PC-3 (cell line): ENCODE data around the gene CHST8. TPM values are rescaled to one million over a fixed set of nuclear protein-coding genes. Genes with fewer than 3 reads are reported as not detected.

Source experiments
- ATAC-seq: fragments of 200-7000 bp; cut with Tn5 transposase; 2 replicates; pipeline ENCODE4 v1.9.1; 2020; ENCODE audit warnings: mild to moderate bottlenecking, moderate library complexity
- BruUV-seq: library from RNA; stranded (reverse); fragments of 400-500 nt; replicated peaks from 2 replicates; lab custom pipeline; 2021; lab: Mats Ljungman, UMichigan
- CTCF ChIA-PET: fragments of 300-600 bp; sonication (Branson Sonifier 250); formaldehyde crosslinking; loops from one replicate; lab custom pipeline; 2022; ENCODE audit warnings: antibody characterized with exemption; lab: Charles Lee
- POLR2A ChIA-PET: fragments of 300-600 bp; sonication (Branson Sonifier 250); formaldehyde crosslinking; loops from one replicate; lab custom pipeline; 2022; ENCODE audit warnings: antibody characterized with exemption; ENCODE audit not compliant: unreplicated experiment; lab: Charles Lee
- DNase-seq: peaks from one replicate; pipeline ENCODE4 v3.0.0-alpha.2; 2015
- H2AFZ ChIP-seq: fragments of 300-600 bp; sonication (generic); 2 replicates; pipeline ENCODE4 v1.6.0; 2016; ENCODE audit warnings: antibody characterized with exemption, low read length
- H3F3A ChIP-seq: fragments of 300-600 bp; sonication (generic); one replicate; pipeline ENCODE4 v1.6.0; 2017; ENCODE audit warnings: antibody characterized with exemption, low read length, control low read depth, mild to moderate bottlenecking; ENCODE audit not compliant: unreplicated experiment
- H3K27ac ChIP-seq: fragments of 300-600 bp; sonication (generic); 2 replicates; pipeline ENCODE4 v1.5.1; 2016; ENCODE audit warnings: mild to moderate bottlenecking, low read length
- H3K27me3 ChIP-seq: fragments of 300-600 bp; sonication (generic); 2 replicates; pipeline ENCODE4 v1.6.1; 2016; ENCODE audit warnings: low read length, mixed read lengths
- H3K36me3 ChIP-seq: fragments of 300-600 bp; sonication (generic); 2 replicates; pipeline ENCODE4 v1.6.1; 2016; ENCODE audit warnings: low read depth, mixed run types, low read length, mixed read lengths
- H3K4me1 ChIP-seq: fragments of 300-600 bp; sonication (generic); 2 replicates; pipeline ENCODE4 v1.5.1; 2016; ENCODE audit warnings: low read length; ENCODE audit not compliant: insufficient read depth
- H3K4me2 ChIP-seq: fragments of 300-600 bp; sonication (generic); 2 replicates; pipeline ENCODE4 v1.6.0; 2016; ENCODE audit warnings: low read length
- H3K4me3 ChIP-seq: fragments of 300-600 bp; sonication (generic); 2 replicates; pipeline ENCODE4 v1.5.1; 2016; ENCODE audit warnings: mild to moderate bottlenecking, low read length, mixed read lengths
- H3K79me2 ChIP-seq: fragments of 300-600 bp; sonication (generic); 2 replicates; pipeline ENCODE4 v1.6.1; 2017; ENCODE audit warnings: low read length, mixed read lengths
- H3K9ac ChIP-seq: fragments of 300-600 bp; sonication (generic); 2 replicates; pipeline ENCODE4 v1.6.0; 2016; ENCODE audit warnings: mild to moderate bottlenecking, low read length
- H3K9me2 ChIP-seq: fragments of 300-600 bp; sonication (generic); replicated peaks from 2 replicates; pipeline ENCODE4 v1.6.1; 2016; ENCODE audit warnings: mixed run types, low read length, mixed read lengths
- H3K9me3 ChIP-seq: fragments of 300-600 bp; sonication (generic); 2 replicates; pipeline ENCODE4 v1.6.1; 2016; ENCODE audit warnings: low read length, mixed read lengths
- H4K20me1 ChIP-seq: fragments of 300-600 bp; sonication (generic); 2 replicates; pipeline ENCODE4 v1.6.1; 2016; ENCODE audit warnings: low read length, mixed read lengths
- EZH2 ChIP-seq: fragments of 300-600 bp; sonication (generic); IDR thresholded peaks from one replicate; pipeline ENCODE4 v1.6.1; 2017; ENCODE audit warnings: antibody characterized with exemption, mild to moderate bottlenecking, low read length; ENCODE audit not compliant: unreplicated experiment
- EZH2phosphoT487 ChIP-seq: fragments of 300-600 bp; sonication (generic); IDR thresholded peaks from 2 replicates; pipeline ENCODE4 v1.6.1; 2018; ENCODE audit warnings: mild to moderate bottlenecking, antibody characterized with exemption, low read length, borderline replicate concordance
- intact Hi-C: fragments of 100-400 bp; cut with micrococcal nuclease; formaldehyde crosslinking; loops from 2 replicates; pipeline ENCODE4 v1.9.0; 2023
- total RNA-seq: library from RNA; depleted of rRNA; stranded (reverse); fragments of >200 nt; gene quantifications from 2 replicates; pipeline ENCODE4 v1.2.3, GENCODE V29; 2014
- TF ChIP-seq, protein P1 (sequence below): fragments of 300-600 bp; sonication (generic); conservative IDR thresholded peaks from 2 replicates; pipeline ENCODE4 v1.5.1; 2017; ENCODE audit warnings: antibody characterized with exemption, low read depth, mild to moderate bottlenecking, low read length

Gene CHST8
- total RNA-seq, 1 experiment from 2014 or later: 0.36 TPM

- no TSS peak for BruUV-seq
- intact Hi-C loops: no loop called here
Observed at GRCh38 chr19:33775731-33776487, 154.2 kb downstream of the CHST8 start.

DNA sequence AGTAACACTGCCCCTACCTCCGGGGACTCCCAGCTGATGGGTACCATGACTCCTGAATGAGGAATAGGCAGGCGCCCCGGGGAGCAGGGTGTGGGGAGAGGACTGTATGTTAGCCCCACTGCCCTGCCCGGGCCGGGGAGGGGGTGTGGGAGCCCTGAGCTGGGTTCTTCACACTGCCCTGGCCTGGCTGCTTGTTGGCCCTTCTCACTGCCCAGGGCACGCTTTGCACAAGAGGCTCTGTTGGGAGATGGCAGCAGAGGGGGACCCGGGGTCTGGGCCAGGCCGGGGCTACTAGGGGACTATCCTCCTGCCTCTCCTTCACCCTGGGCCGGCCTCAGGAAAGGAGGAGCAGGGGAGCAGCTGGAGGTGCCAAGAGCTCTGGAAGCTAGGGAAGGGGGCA lies 155.6 kb downstream of the CHST8 start:
- H3K79me2 ChIP-seq: no peaks in the 10 kb centered on the region
- no peaks in the 10 kb centered on the region for H3K27me3 ChIP-seq
- H3K9ac ChIP-seq: no peak overlapping the region
- no peak overlapping the region for H3K4me3 ChIP-seq
- CTCF ChIA-PET: interaction anchor here (0.6 to 1.2 kb wide), 4 partner anchors 19 to 228 kb away, joined by 3 to 17 read pairs (median 3); partner anchors contain the start of gene KCTD15
- H4K20me1 ChIP-seq: no peaks in the 10 kb centered on the region
- DNase-seq: no peak
- no peak overlapping the region for H3K4me2 ChIP-seq
- no peak for ATAC-seq
- TF ChIP-seq EZH2 (no peak), EZH2phosphoT487 (no peak)
- TF ChIP-seq, protein P1, sequence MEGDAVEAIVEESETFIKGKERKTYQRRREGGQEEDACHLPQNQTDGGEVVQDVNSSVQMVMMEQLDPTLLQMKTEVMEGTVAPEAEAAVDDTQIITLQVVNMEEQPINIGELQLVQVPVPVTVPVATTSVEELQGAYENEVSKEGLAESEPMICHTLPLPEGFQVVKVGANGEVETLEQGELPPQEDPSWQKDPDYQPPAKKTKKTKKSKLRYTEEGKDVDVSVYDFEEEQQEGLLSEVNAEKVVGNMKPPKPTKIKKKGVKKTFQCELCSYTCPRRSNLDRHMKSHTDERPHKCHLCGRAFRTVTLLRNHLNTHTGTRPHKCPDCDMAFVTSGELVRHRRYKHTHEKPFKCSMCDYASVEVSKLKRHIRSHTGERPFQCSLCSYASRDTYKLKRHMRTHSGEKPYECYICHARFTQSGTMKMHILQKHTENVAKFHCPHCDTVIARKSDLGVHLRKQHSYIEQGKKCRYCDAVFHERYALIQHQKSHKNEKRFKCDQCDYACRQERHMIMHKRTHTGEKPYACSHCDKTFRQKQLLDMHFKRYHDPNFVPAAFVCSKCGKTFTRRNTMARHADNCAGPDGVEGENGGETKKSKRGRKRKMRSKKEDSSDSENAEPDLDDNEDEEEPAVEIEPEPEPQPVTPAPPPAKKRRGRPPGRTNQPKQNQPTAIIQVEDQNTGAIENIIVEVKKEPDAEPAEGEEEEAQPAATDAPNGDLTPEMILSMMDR: no peak
- no peak overlapping the region for H3K27ac ChIP-seq
- H3K9me3 ChIP-seq: no peaks in the 10 kb centered on the region
- no peaks in the 10 kb centered on the region for H3K36me3 ChIP-seq
- H3F3A ChIP-seq: no peaks in the 10 kb centered on the region
- intact Hi-C loops: no loop called here
- no TSS peak for BruUV-seq
- H3K4me1 ChIP-seq: peaks cover 4% of the 10 kb centered on the region; the same call in 1 of the 2 replicates
- H2AFZ ChIP-seq: no peak overlapping the region
- no peaks in the 10 kb centered on the region for H3K9me2 ChIP-seq
- POLR2A ChIA-PET: no interaction called here

More at GRCh38 chr19:33775731-33776487, 154.2 kb downstream of the CHST8 start:
- no peak for ATAC-seq
- Histone ChIP-seq H3K9ac (no peak overlapping the region), H3K27ac (no peak overlapping the region), H3K4me3 (no peak overlapping the region), H2AFZ (no peak overlapping the region), H3K9me3 (no peaks in the 10 kb centered on the region), H4K20me1 (no peaks in the 10 kb centered on the region), H3K79me2 (no peaks in the 10 kb centered on the region), H3K4me2 (no peak overlapping the region), H3K36me3 (no peaks in the 10 kb centered on the region), H3K27me3 (no peaks in the 10 kb centered on the region), H3K4me1 (peaks cover 4% of the 10 kb centered on the region; the same call in 1 of the 2 replicates), H3K9me2 (no peaks in the 10 kb centered on the region), H3F3A (no peaks in the 10 kb centered on the region)
- ChIA-PET CTCF (no interaction called here), POLR2A (no interaction called here)
- DNase-seq: no peak
- no peak for TF ChIP-seq EZH2phosphoT487
- TF ChIP-seq, protein P1: no peak
- TF ChIP-seq EZH2: no peak

- TF ChIP-seq EZH2: no peak
- TF ChIP-seq EZH2phosphoT487: no peak
- TF ChIP-seq, protein P1: no peak
- Histone ChIP-seq H3K79me2 (no peaks in the 10 kb centered on the region), H3K4me3 (no peak overlapping the region), H4K20me1 (no peaks in the 10 kb centered on the region), H3K27me3 (no peaks in the 10 kb centered on the region), H3K36me3 (no peaks in the 10 kb centered on the region), H3K27ac (no peak overlapping the region), H3K9ac (no peak overlapping the region), H3K4me2 (no peak overlapping the region), H2AFZ (no peak overlapping the region), H3F3A (no peaks in the 10 kb centered on the region), H3K9me3 (no peaks in the 10 kb centered on the region), H3K9me2 (no peaks in the 10 kb centered on the region), H3K4me1 (peaks cover 4% of the 10 kb centered on the region; the same call in 1 of the 2 replicates)
- no peak for DNase-seq
- intact Hi-C loops: loop anchor here (1.0 kb wide), 2 partner anchors 221 to 319 kb away; no protein-coding TSS in a partner anchor
- POLR2A ChIA-PET: interaction anchor here (0.5 kb wide), 1 partner anchor 17 kb away, joined by 4 read pairs; no protein-coding TSS in a partner anchor
- no TSS peak for BruUV-seq
- ATAC-seq: no peak
- CTCF ChIA-PET: interaction anchor here (0.5 to 1.2 kb wide), 8 partner anchors 17 to 521 kb away, joined by 3 to 17 read pairs (median 4); partner anchors contain the start of gene KCTD15
Observed at GRCh38 chr19:33777753-33778088, 156.0 kb downstream of the CHST8 start.
